ENCODE results near the gene PSRC1.
A peak's percentile ranks its signal among the peaks of the same experiment; 100 is the strongest.

The PSRC1 gene

DNA sequence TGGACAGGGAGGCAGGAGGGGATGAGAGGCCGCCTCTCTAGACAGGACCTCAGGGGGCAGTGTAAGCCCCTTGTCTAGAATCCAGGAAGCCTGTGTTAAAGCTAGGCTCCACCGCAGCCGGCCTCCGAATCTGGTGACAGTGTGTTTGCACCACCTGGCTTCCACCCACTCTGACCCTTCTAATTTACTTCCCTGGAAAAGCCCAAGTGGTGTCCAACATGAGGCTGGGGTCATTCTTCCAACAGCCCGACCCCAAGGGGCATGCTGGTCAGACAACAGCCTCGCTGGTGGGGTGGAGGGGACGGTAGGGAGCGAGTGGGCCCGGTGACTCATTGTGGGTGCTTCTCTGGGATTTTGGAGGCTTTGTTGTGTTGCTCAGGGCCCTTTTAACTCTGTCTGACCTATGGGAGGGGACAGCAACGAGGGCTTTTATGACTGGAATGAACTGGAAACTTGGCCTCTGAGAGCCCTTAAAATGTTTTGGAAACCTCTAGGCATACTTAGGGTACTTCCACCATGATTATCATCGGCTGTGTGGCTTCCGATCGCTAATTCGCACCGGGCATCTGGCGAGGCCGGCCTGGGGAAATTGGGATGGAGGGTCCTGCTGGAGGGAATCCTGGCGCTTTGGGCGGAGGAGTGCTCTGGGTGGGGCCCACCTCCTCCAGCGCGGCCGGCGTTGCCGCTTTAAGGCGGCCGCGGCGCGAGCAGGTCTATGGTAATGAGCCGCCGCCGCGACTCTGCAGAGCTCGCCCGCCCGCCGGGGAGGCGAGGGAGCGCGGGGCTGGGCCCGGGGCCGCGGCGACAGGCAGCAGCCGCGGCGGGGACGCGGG, 33.9 kb downstream of the PSRC1 start, which contains the start of gene CELSR2:
Gene CELSR2 (plus strand): TSS at position 743 of the 833 bp plus-strand sequence. CDS start 541 bp downstream, outside the sequence.
- ChIA-PET POLR2A (ENCODE audit: low non-redundant PET) (interaction anchor here (1.5 kb wide), 1 partner anchor 9 kb away, joined by 5 read pairs; no protein-coding TSS in a partner anchor), CTCF (interaction anchor here (0.8 kb wide), 1 partner anchor 15 kb away, joined by 3 read pairs; no protein-coding TSS in a partner anchor)
- peak; percentile 84 for DNase-seq (ENCODE audit: low spot score)
- TF ChIP-seq, protein P1, sequence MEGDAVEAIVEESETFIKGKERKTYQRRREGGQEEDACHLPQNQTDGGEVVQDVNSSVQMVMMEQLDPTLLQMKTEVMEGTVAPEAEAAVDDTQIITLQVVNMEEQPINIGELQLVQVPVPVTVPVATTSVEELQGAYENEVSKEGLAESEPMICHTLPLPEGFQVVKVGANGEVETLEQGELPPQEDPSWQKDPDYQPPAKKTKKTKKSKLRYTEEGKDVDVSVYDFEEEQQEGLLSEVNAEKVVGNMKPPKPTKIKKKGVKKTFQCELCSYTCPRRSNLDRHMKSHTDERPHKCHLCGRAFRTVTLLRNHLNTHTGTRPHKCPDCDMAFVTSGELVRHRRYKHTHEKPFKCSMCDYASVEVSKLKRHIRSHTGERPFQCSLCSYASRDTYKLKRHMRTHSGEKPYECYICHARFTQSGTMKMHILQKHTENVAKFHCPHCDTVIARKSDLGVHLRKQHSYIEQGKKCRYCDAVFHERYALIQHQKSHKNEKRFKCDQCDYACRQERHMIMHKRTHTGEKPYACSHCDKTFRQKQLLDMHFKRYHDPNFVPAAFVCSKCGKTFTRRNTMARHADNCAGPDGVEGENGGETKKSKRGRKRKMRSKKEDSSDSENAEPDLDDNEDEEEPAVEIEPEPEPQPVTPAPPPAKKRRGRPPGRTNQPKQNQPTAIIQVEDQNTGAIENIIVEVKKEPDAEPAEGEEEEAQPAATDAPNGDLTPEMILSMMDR (conservative IDR thresholded peaks at IDR 0.05; ENCODE audit: low read depth): no peak
- peak within 1 kb of the TSS; percentile 61 for H3K27ac ChIP-seq

DNA sequence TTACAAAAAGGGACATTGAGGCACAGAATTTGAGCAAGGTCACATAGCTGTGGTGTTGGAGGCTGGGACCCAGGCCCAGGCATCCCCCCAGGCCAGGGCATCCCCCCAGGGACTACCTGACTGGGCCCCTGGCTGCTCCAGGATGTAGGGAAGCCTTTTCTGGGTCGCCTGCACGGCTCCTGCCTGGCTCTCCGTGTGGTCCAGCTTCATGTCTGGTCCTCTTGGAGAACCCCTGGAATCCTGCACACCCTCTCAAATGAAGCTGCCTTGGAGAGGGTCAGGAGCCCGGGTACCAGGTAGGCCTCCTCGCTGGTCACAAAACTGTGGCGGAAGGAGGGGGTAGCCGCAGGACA, 34.5 kb downstream of the PSRC1 start:
- TF ChIP-seq, protein P1 (conservative IDR thresholded peaks at IDR 0.05; ENCODE audit: low read depth): no peak
- DNase-seq (ENCODE audit: low spot score): no peak
- POLR2A ChIA-PET (ENCODE audit: low non-redundant PET): no interaction called here
- CTCF ChIA-PET: no interaction called here
- peak overlapping the region; percentile 61; the same call in 1 of the 2 replicates for H3K27ac ChIP-seq

DNA sequence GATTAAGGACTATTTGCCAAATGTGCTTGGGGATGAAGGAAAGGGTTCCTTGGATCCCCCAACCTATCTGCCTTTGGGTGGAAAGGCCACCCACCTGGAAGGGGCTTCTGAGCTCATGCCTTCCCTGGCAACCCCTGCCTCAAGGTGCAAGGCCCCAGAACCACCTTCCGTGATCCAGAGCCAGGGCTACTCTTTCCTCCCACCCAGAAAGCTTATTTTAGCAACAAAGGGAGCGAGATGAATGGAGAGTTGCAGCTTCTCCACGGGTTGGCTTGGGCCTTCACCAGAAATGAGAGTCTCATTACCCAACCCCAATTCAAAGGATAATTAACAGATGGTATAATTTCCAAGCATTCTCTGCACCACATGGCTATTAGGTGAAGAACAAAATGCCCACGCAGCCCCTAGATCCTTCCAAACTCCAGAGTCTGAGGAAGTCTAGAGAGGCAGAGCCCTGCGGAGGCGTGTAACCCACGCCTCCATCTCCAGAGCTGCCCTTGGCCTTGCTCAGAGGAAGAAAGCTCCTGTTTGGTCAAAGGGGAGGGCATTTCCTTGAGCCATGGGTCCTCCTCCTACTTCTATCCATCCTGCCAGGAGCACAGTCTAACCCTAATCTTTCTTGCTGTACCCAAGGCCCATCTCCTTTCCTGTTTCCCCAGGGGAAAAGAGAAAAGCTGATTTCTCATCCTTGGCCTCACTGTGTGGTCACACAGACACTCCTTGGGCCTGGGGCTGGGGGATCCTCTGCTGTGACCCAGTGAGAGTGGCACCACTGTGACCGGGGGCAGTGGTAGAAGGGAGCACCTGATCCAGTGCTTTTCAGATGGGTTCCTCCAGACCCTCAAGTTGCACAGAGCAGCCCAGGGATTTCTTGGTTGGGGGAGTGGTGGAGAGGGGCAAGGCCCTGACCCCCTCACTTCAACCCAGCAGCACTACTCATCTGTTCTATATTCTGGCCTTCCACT, 35.3 kb downstream of the PSRC1 start:
- no peak for DNase-seq (ENCODE audit: low spot score)
- TF ChIP-seq, protein P1 (conservative IDR thresholded peaks at IDR 0.05; ENCODE audit: low read depth): no peak
- ChIA-PET CTCF (interaction anchor here (0.6 kb wide), 2 partner anchors 29 to 44 kb away, joined by 4 read pairs; no protein-coding TSS in a partner anchor), POLR2A (ENCODE audit: low non-redundant PET) (no interaction called here)
- H3K27ac ChIP-seq: no peak overlapping the region

DNA sequence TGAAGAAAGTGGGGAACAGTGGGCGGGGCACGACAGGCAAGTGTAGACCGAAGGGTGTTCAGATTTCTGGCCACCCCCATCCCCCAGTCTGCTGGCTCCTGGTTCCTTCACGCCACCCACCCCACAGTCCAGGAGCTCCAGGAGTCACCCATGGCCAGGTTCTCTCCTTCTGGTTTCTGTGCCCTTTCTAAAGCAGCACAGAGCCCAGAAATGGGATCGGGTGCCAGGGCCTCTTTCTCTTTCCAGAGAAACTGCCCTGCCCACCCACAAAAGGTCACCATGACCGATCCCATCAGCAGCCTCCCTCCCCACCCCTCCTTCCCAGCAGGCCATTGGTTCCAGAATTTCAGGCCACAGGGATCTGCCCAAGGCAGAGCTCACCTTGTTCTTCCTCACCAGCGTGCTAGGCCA, 36.8 kb downstream of the PSRC1 start:
- no peak overlapping the region for H3K27ac ChIP-seq
- ChIA-PET CTCF (interaction anchor here (0.7 kb wide), 1 partner anchor 239 kb away, joined by 3 read pairs; no protein-coding TSS in a partner anchor), POLR2A (ENCODE audit: low non-redundant PET) (interaction anchor here (0.6 to 0.7 kb wide), 2 partner anchors 9 to 159 kb away, joined by 4 to 10 read pairs; no protein-coding TSS in a partner anchor)
- DNase-seq (ENCODE audit: low spot score): no peak
- TF ChIP-seq, protein P1 (conservative IDR thresholded peaks at IDR 0.05; ENCODE audit: low read depth): no peak

DNA sequence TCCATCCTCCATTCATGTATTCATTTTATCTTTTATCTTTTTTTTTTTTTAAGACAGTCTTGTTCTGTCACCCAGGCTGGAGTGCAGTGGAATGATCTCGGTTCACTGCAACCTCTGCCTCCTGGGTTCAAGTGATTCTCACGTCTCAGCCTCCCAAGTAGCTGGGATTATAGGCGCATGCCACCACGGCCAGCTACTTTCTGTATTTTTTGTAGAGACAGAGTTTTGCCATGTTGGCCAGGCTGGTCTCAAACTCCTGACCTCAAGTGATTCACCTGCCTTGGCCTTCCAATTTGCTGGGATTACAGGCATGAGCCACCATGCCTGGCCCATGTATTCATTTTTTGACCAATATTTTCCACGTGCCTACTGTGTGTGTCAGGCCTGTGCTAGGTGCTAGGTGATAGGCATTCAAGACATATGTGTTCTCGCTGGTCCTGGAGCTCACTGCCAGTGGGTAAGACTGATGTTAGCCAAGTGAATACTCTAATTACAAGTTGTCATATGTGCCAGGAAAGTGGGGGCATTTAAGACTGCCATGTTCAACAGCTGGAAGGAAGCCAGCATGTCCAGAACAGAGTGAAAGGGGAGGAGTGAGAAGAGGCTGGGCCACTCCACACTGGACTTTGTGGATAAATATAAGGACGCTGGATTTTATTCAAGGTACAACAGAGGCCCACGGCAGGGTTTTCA, 38.9 kb downstream of the PSRC1 start:
- no peak for DNase-seq (ENCODE audit: low spot score)
- POLR2A ChIA-PET (ENCODE audit: low non-redundant PET): no interaction called here
- CTCF ChIA-PET: interaction anchor here (0.6 kb wide), 1 partner anchor 21 kb away, joined by 3 read pairs; no protein-coding TSS in a partner anchor
- TF ChIP-seq, protein P1 (conservative IDR thresholded peaks at IDR 0.05; ENCODE audit: low read depth): no peak
- H3K27ac ChIP-seq: no peak overlapping the region

Measured in RWPE1 (cell line).